ENCODE results near the gene C1orf35.

Gene C1orf35

DNA sequence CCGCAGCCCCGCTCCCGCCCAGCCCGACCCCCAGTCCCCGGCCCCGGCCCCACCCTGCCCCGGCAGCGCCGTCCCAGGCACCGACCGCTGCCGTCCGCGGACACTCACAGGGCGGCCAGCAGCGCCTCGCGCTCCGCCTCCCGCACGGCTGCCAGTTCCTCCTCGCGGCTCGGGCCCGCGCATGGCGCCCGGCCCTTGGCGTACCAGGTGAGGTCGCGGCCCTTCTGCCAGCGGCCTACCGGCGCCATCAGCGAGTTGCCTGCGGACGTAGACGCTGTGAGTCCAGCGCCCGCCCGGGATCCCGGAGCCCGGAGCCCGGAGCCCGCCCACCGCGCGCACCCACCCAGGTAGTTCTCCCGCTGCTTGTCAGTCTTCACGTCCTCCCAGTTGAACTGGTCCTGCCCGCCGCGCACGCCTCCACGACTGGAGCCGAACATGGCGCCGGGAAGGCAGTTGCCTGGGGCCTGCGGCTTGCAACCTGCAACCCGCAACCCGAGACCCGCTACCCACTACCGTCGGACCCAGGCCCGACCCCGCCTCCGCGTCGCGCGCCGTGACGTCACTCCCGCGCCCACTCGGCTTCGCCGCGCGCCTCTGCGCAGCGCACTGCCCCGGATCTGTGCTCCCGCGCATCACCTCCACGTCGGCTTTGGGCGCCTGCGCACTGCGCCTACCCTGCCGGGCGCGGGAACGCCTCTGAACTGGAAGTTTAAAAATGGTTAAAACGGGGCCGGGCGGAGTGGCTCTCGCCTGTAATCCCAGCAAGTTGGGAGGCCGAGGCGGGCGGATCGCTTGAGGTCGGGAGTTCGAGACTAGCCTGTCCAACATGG lies at the start of gene C1orf35:
C1orf35 (minus strand) TSS at position 535 of the 830 bp plus-strand sequence; CDS start at position 437, 98 bp downstream.
- peak; percentile 97 for DNase-seq

DNA sequence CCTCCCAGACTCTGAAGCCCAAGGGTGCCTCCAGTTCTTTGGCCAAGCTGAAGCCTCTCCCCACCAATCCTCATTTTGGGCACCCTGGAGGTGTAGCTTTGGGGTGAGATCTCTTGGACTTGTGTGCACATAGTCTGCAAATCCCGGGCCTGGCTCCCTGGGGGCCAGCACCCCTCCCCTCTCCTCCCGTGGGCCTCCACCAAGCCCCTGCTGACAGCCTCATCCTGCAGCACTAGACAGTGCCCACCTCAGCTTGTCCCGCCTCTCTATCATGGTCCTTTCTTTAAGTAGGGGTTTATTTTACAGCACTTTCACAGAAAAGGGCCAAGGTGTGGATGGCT lies 49.8 kb upstream of the C1orf35 start:
- DNase-seq = no peak

DNA sequence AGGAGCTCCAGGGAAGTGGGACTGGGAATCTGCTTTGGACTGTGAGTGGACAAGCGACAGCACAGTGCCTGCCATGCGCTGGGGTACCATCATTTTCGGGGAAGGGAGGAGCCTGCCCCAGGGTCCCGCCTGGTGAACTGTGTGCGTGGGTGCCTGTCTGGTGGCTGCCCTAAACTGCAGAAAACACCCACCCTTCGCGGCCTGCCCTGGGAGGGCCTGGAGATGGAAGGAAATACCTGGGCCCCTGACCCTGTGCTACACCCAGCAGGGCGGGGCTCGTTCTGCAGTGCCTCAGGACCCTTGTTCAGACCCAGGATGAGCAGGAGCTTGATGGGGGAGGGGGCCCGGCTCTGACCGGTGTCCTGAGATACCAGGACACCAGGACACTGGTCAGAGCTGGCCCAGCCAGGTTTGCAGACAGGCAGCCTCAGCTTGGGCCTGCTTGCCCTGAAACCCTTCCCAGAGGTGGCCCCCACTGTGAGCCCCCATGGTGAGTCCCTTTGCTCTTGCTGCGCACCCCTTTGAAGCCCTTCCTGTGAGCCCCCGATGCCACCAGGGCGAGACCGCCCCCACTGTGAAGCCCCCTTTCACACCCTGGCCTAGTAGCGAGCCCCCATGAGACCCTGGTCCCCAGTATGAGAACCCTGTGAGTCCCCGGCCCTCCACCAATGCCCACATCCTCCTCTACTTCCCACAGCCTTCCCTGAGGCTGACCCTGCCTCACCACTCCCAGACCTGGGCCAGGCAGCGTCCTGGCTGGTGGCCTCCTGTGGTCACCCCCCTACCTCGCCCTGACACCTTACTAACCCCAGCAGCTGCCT lies 49.2 kb upstream of the C1orf35 start:
- no peak for DNase-seq

DNA sequence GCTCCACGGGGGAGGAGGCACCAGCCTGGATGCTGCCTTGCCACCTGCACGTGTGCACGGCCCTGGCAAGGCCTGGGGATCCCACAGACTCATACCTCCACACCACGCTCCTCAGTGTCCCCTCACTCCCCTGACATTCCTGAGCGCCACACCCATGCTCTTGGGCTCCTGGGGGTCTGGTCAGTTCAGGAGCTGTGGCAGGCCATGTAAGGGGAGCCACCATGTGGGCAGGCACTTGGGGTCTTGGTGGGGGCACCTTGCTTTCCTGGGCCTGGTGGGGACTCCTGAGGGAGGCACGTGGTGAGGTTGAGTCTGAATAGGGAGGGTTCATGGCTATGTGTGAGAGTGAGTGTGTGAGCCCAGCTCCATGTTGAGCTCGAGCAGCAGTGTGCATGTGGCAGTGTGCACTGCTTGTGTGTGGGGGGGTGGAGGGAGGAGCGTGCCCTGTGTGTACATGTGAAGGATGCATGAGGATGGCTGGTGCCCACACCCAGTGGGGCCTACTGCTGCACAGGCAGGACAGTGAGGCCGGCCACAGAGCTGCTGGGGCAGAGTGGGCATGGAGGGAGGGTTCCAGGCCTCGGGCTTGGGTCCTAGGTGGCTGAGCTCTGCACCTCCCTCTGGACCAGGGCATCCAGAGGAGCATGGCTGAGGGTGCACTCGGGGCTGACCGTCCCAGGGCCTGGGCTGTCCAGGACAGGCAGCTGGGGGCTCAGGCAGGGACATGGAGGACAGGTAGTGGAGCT lies 48.2 kb upstream of the C1orf35 start:
- DNase-seq = no peak

DNA sequence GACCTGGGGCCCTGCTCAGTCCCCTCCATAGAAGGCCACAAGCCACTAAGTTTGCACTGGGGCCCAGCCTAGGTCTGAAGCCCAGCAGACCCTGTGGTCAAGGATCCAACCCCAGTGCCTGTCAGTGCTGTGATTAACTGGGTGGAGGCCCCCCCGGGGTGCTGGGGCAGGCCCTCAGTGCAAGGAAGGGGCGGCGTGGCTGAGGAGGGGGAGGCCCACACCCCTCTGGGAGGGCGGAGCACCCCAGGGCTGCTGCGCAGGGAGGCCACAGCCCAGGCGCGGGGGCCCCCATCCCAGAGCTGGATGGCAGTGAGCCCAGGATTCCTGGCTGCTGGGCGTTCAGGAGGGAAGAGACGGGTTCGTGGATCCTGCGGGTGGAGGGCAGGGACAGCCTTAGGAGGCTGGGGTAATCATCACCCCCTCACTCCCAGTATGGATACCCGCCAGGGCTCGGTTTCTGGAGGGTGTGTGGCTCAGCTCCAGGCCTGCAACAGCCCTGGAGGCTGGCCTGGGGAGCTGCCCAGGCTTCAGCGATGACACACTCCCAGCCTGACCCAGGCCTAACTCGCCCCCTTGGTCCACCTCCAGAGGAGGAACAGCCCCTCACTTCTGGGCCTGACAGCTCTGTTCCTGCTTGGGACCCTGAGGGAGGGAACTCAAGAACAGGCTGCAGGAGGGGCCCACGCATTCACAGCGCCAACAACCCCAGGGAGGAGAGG lies 47.5 kb upstream of the C1orf35 start:
- no peak for DNase-seq

DNA sequence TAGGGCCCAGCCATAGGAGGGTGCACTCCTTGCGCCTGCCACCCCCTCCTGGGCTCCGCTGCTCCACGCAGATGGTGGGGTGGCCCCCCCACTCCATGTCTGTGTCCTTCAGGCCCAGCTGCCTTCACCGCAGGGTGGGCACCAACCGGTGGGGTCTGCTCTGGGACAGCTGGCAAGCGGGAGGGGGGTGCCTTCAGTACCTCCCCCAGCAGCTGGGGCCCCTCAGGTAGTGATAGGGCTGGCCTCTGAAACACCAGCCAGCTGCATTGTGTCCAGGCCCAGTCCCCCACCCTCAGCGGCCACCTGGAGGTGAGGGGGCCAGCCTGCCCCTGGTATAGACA lies 47.0 kb upstream of the C1orf35 start:
- DNase-seq = no peak

DNA sequence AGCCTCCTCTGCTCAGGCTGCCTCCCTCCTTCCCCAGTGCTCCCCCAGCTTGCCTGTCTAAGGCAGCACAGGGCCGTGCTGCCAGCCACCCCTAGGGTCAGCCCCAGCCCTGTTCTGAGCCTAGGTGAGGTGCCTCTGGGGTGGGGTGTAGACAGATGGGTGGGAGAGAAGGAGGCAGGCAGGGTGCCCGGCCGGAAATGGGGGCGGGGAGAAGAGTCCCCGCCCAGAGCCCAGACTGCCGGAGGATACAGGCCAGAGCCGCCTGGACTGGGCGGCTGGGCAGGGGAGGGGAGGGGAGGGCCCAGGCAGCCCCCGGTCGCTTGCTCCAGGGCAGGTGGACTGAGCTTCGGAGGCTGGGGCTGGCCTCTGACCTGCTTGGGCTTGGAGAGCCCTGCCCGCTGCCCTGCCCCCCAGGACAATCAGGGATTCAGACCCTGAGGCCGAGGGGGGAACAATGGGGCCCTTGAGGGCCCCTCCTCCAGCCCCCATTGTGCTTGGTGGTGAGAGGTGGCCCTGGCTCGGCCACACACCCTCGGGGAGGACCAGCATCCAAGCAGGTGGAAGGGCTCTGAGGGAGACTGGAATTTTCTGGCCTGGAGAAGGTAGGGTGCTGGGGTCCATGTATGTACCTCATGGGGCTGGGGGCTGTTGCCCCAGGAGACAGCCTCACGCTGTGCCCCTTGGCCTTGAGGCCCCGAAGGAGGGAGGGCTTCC lies 46.4 kb upstream of the C1orf35 start, which contains the start of gene GJC2:
GJC2 (plus strand) TSS at position 525 of the 714 bp plus-strand sequence. CDS start 7,829 bp downstream, outside the sequence.
- DNase-seq = no peak

DNA sequence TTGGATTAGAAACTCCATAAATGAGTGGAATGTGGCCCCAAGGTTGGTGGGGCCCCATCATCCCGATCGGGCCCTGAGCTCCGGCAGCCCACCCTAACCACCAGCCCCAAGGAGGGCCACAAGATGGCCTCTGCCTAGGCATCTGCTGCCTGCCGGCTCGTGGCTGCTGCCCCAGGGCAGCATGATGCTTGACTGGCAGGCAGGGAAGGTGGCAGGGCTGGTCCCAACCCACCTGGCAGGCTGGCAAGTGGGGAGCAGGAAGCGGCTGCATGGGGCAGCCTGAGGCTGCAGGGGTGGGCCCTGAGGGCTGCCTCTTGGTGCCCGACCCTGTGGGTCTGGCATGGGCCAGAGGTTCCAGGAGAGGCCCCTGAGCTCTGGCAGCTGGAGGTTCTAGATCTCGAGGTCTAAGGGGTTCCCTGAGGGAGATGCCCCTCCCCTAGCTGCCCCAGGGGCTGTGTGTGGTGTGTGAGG lies 45.8 kb upstream of the C1orf35 start:
- no peak for DNase-seq

DNA sequence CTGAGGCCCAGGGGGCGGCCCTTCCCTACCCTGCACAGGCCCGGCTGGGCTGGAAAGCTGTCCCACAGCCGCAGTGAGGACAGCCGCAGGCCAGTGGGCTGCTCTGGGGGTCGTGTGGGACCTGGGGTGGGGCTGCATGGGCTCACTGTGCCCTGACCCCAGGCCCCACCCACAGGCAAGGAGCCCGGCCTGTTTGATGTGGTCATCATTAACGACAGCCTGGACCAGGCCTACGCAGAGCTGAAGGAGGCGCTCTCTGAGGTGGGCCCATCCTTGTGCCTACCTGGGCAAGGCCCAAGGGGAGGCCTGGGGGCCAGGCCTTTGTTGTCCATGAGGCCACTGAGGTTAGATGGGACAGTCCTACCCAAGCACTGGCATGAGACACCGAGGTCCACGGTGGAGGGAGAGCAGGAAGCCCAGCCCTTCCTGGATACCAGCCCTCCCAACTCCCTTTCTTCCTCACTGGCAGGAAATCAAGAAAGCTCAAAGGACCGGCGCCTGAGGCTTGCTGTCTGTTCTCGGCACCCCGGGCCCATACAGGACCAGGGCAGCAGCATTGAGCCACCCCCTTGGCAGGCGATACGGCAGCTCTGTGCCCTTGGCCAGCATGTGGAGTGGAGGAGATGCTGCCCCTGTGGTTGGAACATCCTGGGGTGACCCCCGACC lies 45.2 kb upstream of the C1orf35 start:
- no peak for DNase-seq

DNA sequence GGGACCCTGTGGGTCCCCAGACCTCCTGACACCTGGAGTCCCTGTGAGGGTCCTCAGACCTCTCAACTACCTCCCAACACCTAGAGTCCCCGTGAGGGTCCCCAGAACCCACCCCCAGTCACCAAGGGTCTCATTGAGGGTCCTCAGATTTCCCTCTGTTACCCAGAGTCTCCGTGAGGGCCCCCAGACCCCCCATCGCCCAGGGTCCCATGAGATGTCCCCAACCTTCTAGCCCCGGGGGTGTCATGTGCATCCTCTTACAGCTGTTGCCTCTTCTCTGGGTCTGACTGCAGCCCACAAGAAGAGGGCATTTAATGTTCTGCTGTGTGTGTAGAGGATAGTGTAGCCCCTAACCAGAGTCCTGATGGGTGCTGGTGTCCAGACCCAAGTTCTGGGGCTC lies 44.6 kb upstream of the C1orf35 start:
- no peak for DNase-seq

DNA sequence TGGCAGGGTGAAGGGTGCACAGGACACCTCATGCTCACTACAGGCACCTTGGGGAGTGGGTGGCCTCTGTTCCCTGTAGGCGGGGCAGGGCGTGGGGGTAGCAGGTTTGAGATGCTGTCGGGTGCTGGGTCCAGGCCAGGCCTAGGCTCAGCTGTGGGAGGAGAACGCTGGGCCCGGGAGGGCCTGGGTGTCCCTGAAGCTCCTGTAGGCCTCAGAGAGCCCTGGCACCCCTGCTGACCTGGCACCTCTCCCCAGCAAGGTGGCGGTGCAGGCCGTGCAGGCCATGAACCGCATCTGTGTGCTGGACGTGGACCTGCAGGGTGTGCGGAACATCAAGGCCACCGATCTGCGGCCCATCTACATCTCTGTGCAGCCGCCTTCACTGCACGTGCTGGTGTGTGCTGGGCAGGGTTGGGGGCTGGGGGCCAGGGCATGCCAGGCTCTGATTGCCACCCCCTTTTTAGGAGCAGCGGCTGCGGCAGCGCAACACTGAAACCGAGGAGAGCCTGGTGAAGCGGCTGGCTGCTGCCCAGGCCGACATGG lies 44.1 kb upstream of the C1orf35 start:
- no peak for DNase-seq

DNA sequence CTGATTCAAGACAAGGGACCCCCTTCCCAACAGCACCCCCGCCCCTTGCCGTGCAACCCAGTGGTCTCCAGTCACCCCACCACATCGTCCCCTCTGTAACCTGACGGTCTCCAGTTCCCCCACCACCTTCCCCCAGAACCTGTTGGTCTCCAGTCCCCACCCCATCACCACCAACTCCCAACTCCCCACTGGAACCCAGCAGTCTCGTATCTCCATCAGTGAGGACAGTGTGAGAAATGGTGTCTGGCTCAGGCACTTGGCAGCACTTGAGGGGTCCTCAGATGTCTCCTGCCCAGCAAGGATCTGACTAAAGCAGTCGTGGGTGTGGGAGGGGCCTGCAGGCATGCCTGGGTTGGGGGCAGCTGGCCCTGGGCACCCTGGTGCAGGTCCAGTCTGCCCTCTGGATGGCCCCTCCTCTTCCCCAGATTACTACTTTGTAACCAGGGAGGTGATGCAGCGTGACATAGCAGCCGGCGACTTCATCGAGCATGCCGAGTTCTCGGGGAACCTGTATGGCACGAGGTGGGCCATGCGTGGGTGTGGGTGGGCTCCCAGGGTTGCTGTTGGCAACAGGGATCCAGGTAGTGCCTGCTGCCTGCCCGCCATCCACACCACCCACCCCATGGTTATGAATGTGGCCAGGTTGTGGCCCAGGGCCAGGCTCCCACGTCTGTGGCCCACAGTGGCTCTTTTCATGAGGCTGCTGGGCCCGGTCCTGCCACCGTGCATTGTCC lies 43.5 kb upstream of the C1orf35 start:
- DNase-seq = no peak

DNA sequence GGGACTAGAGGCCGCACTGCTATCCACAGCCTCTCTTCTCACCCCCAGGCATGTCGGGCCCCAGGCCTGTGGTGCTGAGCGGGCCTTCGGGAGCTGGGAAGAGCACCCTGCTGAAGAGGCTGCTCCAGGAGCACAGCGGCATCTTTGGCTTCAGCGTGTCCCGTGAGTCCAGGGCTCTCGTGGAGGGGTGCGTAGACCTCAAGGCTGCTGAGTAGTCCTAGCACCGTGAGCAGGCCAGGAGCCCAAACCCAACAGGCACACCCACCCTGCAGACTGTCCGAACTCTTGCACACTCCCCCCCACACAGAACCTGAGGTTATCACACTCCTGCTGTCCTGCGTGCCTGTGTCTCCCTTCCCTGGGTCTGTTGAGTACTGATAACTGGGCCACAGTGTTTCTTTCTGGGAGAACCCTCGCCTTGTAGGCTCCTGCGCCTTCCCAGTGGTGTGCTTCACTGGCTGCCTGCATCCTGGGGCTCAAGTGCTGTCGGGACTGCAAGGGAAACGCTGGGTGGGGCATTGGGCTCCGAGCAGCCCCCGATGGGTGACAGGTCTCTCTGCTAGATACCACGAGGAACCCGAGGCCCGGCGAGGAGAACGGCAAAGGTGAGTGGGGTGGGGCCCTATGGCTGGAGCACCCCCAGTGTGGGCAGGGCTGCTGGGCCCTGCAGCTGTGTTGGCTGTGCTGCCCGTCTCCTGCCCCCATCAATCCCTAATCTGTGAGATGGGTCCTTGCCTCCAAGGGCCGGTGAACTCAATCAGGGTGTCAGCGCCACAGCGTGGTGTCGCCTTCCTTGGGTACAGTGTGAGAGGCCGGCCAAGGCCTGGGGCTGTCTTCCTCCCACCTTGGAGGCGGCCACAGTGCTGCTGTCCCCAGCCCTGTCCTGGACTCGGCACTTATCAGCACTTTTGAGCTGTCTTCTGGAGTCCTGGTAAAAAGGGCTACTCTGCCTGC lies 42.6 kb upstream of the C1orf35 start:
- DNase-seq = no peak

DNA sequence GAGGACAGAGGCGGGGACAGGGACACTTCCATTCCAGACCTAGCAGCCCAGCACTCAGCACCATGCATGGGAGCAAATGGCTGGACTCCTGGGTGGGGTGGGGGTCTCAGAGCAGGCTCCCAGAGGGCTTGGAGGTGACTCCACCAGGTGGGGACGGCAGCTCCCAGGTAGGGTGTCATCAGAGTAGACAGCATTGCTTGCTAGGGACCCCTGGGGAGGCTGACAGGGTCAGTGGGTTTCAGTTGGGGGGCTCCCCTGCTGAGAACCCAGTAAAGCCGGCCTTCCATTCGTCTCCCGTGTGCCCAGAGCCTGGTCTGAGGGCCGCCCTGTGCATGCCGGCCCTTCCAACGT lies 41.8 kb upstream of the C1orf35 start:
- DNase-seq = no peak

DNA sequence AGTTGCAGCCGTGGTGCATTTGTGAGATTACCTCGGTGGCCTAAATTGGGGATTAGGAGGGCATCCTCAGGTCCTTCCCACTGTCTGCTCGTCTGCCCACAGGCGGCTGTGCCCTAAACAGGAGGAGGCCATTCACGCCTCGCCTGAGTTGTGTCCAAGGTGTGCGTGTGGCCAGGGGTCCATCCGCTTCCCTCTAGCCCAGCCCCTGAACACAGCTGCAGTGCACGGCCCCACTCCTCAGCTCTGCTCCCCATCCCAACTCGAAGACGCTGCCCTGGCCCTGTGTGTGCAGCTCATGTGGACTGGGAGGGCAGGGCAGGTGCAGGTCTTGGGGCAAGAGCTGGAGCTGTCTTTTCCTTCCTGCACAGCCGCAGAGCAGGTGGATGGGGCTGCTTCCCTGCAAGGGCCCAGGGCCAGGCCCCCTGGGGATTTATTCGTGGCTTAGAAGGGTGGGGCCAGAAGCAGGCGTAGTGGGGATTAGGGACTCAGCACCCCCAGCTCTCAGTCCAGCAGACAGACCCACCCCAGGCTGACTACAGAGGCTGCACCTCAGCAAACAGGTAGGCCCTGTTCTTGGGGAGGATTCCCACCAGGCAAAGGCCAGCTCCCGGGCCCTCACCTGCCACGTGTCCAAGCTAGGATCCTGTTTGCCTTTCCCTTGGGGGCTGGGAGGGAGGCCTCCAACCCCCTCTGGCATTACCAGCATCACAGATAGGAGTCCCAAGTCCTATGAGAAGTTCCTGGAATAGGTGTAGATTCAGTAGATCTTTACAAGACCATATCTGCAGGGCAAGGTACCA lies 41.3 kb upstream of the C1orf35 start:
- DNase-seq = no peak

DNA sequence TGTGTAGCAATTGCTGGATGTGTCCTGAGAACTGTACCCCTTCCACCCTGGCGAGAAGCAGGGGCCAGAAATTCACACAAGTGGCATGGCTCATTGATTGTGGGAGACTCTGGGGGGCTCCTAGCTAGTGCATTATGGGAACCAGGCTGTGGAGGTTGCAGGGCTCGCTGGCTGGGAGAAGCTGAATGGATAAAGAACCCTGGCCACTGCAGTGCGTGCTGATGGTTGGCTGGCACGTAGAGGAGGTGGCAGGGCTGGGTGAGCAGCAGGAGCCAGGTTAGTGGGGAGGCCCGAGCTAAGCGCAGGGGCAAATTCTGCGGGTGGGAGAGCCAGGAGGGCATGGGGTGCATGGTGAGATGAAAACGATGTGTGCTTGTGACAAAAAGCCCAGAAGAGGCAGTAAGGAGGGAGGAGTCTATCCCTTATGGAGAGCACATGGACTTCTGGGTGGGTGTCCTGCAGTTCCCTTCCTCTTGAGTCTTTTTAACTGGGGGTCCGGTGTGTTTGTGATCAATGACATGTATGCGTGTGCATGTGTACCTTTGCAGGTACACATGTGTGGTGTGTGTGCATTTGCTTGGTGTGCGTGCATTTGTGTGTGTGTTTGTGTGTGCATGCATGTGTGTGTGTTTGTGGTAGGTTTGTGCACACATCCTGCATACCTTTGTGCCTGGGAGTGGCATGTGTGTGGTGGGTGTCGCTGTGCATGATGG lies 40.5 kb upstream of the C1orf35 start:
- no peak for DNase-seq

DNA sequence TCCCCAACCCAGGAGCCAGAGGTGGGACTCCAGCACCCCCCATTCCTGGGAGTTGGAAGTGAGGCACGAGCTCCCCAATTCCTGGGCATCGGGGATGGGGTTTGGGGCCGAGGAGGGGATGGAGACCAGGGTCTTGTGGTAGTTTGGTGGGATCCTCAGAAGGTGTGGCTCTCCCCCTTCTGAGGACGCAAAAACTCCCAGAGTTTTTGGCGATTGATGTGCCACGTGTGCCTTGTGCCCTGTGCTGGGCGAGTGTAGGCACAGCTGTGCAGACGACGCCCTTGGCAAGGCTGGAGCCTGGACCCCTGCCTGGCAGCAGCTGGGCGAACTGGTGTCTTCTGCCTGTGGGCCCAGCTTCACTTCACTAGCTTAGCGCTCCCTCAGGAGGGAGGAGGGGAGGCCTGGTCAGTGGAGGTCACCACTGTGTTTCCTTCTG lies 39.6 kb upstream of the C1orf35 start:
- DNase-seq = no peak
